Right atrium auricular region (tissue), 2 donors: ENCODE results near the gene SLC66A2. TPM values are rescaled to one million over a fixed set of nuclear protein-coding genes. Genes with fewer than 3 reads are reported as not detected.

Experiments used
- DNase-seq: peaks from one replicate; pipeline ENCODE4 v3.0.0-alpha.2; 2019; ENCODE audit warnings: low spot score
- H3K27ac ChIP-seq, 2 donors: fragments of 200-600 bp; sonication (generic); 1 replicate in 1 of 2; 2 replicates in 1 of 2; pipeline ENCODE4 v1.5.1; 2016 to 2019
- H3K27me3 ChIP-seq, 2 donors: fragments of 200-600 bp; sonication (generic); one replicate each; pipeline versions ENCODE4 v1.5.1 to v1.6.0; 2017 to 2019
- H3K36me3 ChIP-seq: fragments of 200-600 bp; sonication (generic); one replicate; pipeline ENCODE4 v1.5.1; 2016
- H3K4me1 ChIP-seq, 2 donors: fragments of 200-600 bp; sonication (generic); one replicate each; pipeline versions ENCODE4 v1.5.1 to v1.6.0; 2017 to 2019
- H3K4me3 ChIP-seq, 2 donors: fragments of 200-600 bp; sonication (generic); 1 replicate in 1 of 2; 2 replicates in 1 of 2; pipeline ENCODE4 v1.5.1; 2017 to 2019; ENCODE audit warnings: mild to moderate bottlenecking in 1 of 2, moderate library complexity in 1 of 2
- H3K9me3 ChIP-seq, 2 donors: fragments of 200-600 bp; sonication (generic); one replicate each; pipeline ENCODE4 v1.5.1; 2019
- CTCF ChIP-seq, 2 donors: fragments of 200-600 bp; sonication (generic); IDR thresholded peaks; one replicate each; pipeline ENCODE4 v1.5.1; 2019; ENCODE audit warnings: antibody characterized with exemption in 2 of 2
- total RNA-seq, 2 donors: library from RNA; depleted of rRNA; stranded (reverse); fragments of >200 nt; gene quantifications; one replicate each; pipeline ENCODE4 v1.1.0, GENCODE V29; 2016

The SLC66A2 gene
- total RNA-seq, 2 donors from 2014 or later = 21.4 to 22.9 TPM

- Histone ChIP-seq H3K27me3 (no peaks in the 10 kb centered on the region), H3K9me3 (peaks cover 0 to 47% of the 10 kb centered on the region in 2 donors), H3K27ac (no peak overlapping the region), H3K36me3 (peaks cover 30% of the 10 kb centered on the region), H3K4me3 (no peak overlapping the region), H3K4me1 (peaks cover 0 to 17% of the 10 kb centered on the region in 2 donors)
- no peak for TF ChIP-seq CTCF (IDR thresholded peaks at IDR 0.05)
- DNase-seq = no peak
These were observed 18.5 kb downstream of the SLC66A2 start for GRCh38 chr18:79932907-79933306.

- DNase-seq = no peak
- H3K36me3 ChIP-seq = peaks cover 32% of the 10 kb centered on the region
- no peak for TF ChIP-seq CTCF (IDR thresholded peaks at IDR 0.05)
These were observed 20.0 kb downstream of the SLC66A2 start for GRCh38 chr18:79931475-79931874.

GRCh38 chr18:79930020-79930642, 21.3 kb downstream of the SLC66A2 start:
- no peak for DNase-seq
- Histone ChIP-seq H3K4me3 (no peak overlapping the region), H3K27ac (no peak overlapping the region), H3K36me3 (peaks cover 25% of the 10 kb centered on the region), H3K4me1 (peaks cover 0 to 21% of the 10 kb centered on the region in 2 donors), H3K9me3 (peaks cover 0 to 47% of the 10 kb centered on the region in 2 donors), H3K27me3 (no peaks in the 10 kb centered on the region)
- TF ChIP-seq CTCF (IDR thresholded peaks at IDR 0.05) = no peak

More at GRCh38 chr18:79931475-79931874, 20.0 kb downstream of the SLC66A2 start:
- no peak overlapping the region for H3K4me3 ChIP-seq
- peaks cover 0 to 17% of the 10 kb centered on the region in 2 donors for H3K4me1 ChIP-seq
- no peak overlapping the region for H3K27ac ChIP-seq
- peaks cover 0 to 47% of the 10 kb centered on the region in 2 donors for H3K9me3 ChIP-seq
- H3K27me3 ChIP-seq = no peaks in the 10 kb centered on the region

GRCh38 chr18:79928563-79928960, 22.9 kb downstream of the SLC66A2 start:
- no peak for TF ChIP-seq CTCF (IDR thresholded peaks at IDR 0.05)
- H3K36me3 ChIP-seq = peaks cover 25% of the 10 kb centered on the region
- DNase-seq = no peak
- H3K4me1 ChIP-seq = peaks cover 0 to 12% of the 10 kb centered on the region in 2 donors
- H3K4me3 ChIP-seq = no peak overlapping the region
- peaks cover 0 to 47% of the 10 kb centered on the region in 2 donors for H3K9me3 ChIP-seq
- H3K27me3 ChIP-seq = no peaks in the 10 kb centered on the region
- no peak overlapping the region for H3K27ac ChIP-seq

GRCh38 chr18:79927607-79928562, 23.6 kb downstream of the SLC66A2 start:
- peaks cover 0 to 12% of the 10 kb centered on the region in 2 donors for H3K4me1 ChIP-seq
- H3K4me3 ChIP-seq = no peak overlapping the region
- peaks cover 0 to 41% of the 10 kb centered on the region in 2 donors for H3K9me3 ChIP-seq
- H3K36me3 ChIP-seq = peaks cover 28% of the 10 kb centered on the region
- H3K27ac ChIP-seq = no peak overlapping the region
- TF ChIP-seq CTCF (IDR thresholded peaks at IDR 0.05) = no peak
- no peak for DNase-seq
- H3K27me3 ChIP-seq = no peaks in the 10 kb centered on the region
